Mesendoderm (in vitro differentiated cells): ENCODE measurements around the gene HDAC10.

Experiments
- DNase-seq: peaks from one replicate; pipeline ENCODE4 v3.0.0; 2013
- H2AK5ac ChIP-seq: 2 replicates; pipeline ENCODE4 v1.6.1; 2013; ENCODE audit warnings: low read length, inconsistent platforms
- H2BK120ac ChIP-seq: 2 replicates; pipeline ENCODE4 v1.6.1; 2013; ENCODE audit warnings: low read depth, mild to moderate bottlenecking, low read length, moderate library complexity, mixed read lengths
- H2BK15ac ChIP-seq: replicated peaks from 2 replicates; pipeline ENCODE4 v1.6.1; 2013; ENCODE audit warnings: low read depth, mild to moderate bottlenecking, moderate library complexity
- H2BK5ac ChIP-seq: 2 replicates; pipeline ENCODE4 v1.6.1; 2013; ENCODE audit warnings: low read length, inconsistent platforms
- H3K18ac ChIP-seq: 2 replicates; pipeline ENCODE4 v1.6.1; 2013; ENCODE audit warnings: mild to moderate bottlenecking, low read length, mixed read lengths
- H3K23ac ChIP-seq: one replicate; pipeline ENCODE4 v1.6.1; 2013; ENCODE audit warnings: low read length
- H3K27ac ChIP-seq: 2 replicates; pipeline ENCODE4 v1.5.1; 2013; ENCODE audit warnings: low read depth, mild to moderate bottlenecking, inconsistent platforms, low read length, moderate library complexity
- H3K27me3 ChIP-seq: 2 replicates; pipeline ENCODE4 v1.6.1; 2013; ENCODE audit warnings: low read length, control low read depth, mild to moderate bottlenecking, inconsistent platforms; ENCODE audit not compliant: insufficient read depth, poor library complexity
- H3K36me3 ChIP-seq: 2 replicates; pipeline ENCODE4 v1.6.1; 2013; ENCODE audit warnings: low read length, inconsistent platforms; ENCODE audit not compliant: control insufficient read depth, insufficient read depth
- H3K4ac ChIP-seq: one replicate; pipeline ENCODE4 v1.6.1; 2013; ENCODE audit warnings: low read depth, mild to moderate bottlenecking, low read length, moderate library complexity
- H3K4me1 ChIP-seq: 2 replicates; pipeline ENCODE4 v1.6.1; 2013; ENCODE audit warnings: low read depth, low read length, inconsistent platforms; ENCODE audit not compliant: control insufficient read depth
- H3K4me2 ChIP-seq: 2 replicates; pipeline ENCODE4 v1.6.1; 2013; ENCODE audit warnings: low read length
- H3K4me3 ChIP-seq: 2 replicates; pipeline ENCODE4 v1.5.1; 2013; ENCODE audit warnings: mild to moderate bottlenecking, low read length
- H3K56ac ChIP-seq: one replicate; pipeline ENCODE4 v1.6.1; 2013; ENCODE audit warnings: low read length
- H3K79me1 ChIP-seq: 2 replicates; pipeline ENCODE4 v1.6.1; 2013; ENCODE audit warnings: low read length, inconsistent platforms
- H3K79me2 ChIP-seq: 2 replicates; pipeline ENCODE4 v1.6.1; 2013; ENCODE audit warnings: mild to moderate bottlenecking, low read length; ENCODE audit not compliant: control insufficient read depth, insufficient read depth
- H3K9ac ChIP-seq: 2 replicates; pipeline ENCODE4 v1.6.1; 2013; ENCODE audit warnings: low read length, inconsistent platforms
- H4K5ac ChIP-seq: one replicate; pipeline ENCODE4 v1.6.1; 2013; ENCODE audit warnings: low read length
- H4K8ac ChIP-seq: one replicate; pipeline ENCODE4 v1.6.1; 2013; ENCODE audit warnings: low read depth, mild to moderate bottlenecking, control low read depth, low read length, moderate library complexity
- WGBS: extraction: QIAGEN DNeasy Blood & Tissue Kit; methylation state at CpG from one replicate; pipeline ENCODE4 v1.1.7; 2013; ENCODE audit warnings: low lambda C conversion rate, missing lambda C conversion rate; ENCODE audit not compliant: insufficient coverage; ENCODE audit errors: extremely low coverage; 5-methylcytosine and 5-hydroxymethylcytosine counted together

The HDAC10 gene

DNA sequence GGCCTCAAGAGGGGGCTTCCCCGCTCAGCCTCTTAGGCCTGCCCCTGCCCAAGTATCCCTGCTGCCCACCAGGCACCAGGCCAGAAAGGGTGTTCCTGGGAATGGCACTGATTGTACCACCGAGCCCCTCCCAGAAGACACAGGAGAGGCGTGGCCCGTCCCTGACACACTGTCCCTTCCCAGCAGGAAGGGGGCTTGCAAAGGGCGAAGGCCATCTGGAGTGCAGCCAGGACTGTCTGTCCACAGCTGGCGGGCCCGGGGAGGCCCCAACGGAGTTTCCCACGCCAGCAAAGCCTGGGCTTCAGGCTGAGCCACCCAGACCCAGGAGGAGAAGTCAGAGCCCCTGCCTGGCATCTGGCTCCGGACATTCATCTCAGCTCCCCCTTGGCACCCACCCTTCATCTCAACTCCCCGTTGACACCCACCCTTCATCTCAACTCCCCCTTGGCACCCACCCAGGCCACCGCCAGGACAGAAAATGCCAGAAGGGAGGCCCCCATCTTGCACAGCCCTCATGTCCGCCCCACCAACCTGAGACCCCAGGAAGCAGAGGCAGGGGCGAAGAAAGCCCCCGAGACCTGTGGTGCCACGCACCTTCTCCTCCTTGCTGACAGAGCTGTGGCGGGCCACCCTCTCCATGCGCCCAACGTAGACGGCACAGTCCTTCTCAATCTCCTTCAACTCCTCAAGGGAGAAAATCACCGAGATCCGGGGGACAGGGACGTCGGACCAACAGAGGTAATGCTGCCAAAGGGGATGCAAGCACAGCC lies 25.7 kb downstream of the HDAC10 start:
- H3K18ac ChIP-seq: no peak overlapping the region
- WGBS: no CpG with 5 or more reads among the region's 24 CpGs
- no peaks in the 10 kb centered on the region for H3K36me3 ChIP-seq

DNA sequence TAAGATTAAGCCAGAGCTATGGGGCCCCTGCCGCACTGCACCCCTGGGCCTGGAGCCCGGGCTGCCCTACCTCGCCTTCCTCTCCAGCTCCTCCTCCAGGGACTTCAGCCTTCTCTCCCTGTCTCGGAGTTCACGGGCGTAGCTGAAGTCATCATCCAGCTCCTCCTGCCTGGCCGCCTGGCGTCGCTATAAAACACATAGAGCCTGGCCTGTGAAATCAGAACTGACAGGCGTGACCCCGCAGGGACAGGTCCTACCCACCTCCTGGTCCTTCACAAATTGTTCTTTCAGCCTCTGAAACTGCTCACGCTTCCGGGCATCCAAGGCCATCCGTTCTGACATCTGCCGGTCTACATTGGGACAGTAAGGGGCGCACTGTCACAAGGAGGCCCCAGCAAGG lies 27.0 kb downstream of the HDAC10 start:
- H3K56ac ChIP-seq: no peak overlapping the region
- H3K4ac ChIP-seq: no peak overlapping the region
- H2AK5ac ChIP-seq: no peak overlapping the region
- no peaks in the 10 kb centered on the region for H3K79me1 ChIP-seq
- H3K79me2 ChIP-seq: no peaks in the 10 kb centered on the region
- no CpG with 5 or more reads among the region's 16 CpGs for WGBS
- H3K4me1 ChIP-seq: no peaks in the 10 kb centered on the region
- H4K8ac ChIP-seq: no peak overlapping the region
- H3K4me2 ChIP-seq: no peak overlapping the region
- no peaks in the 10 kb centered on the region for H3K27me3 ChIP-seq
- H4K5ac ChIP-seq: no peak overlapping the region
- no peak overlapping the region for H3K9ac ChIP-seq
- no peaks in the 10 kb centered on the region for H3K36me3 ChIP-seq
- no peak overlapping the region for H3K27ac ChIP-seq
- H3K23ac ChIP-seq: no peak overlapping the region
- no peak overlapping the region for H2BK15ac ChIP-seq
- no peak overlapping the region for H3K18ac ChIP-seq
- H2BK5ac ChIP-seq: no peak overlapping the region
- no peak overlapping the region for H2BK120ac ChIP-seq
- no peak overlapping the region for H3K4me3 ChIP-seq
- no peak for DNase-seq

More for the DNA sequence above, 25.7 kb downstream of the HDAC10 start:
- Histone ChIP-seq H3K27me3 (no peaks in the 10 kb centered on the region), H3K9ac (no peak overlapping the region), H3K4ac (no peak overlapping the region), H2BK120ac (no peak overlapping the region), H2BK5ac (no peak overlapping the region), H3K4me3 (no peak overlapping the region), H3K56ac (no peak overlapping the region), H3K4me2 (no peak overlapping the region), H4K5ac (no peak overlapping the region), H3K4me1 (no peaks in the 10 kb centered on the region), H2AK5ac (no peak overlapping the region), H3K79me2 (no peaks in the 10 kb centered on the region), H2BK15ac (no peak overlapping the region), H3K79me1 (no peaks in the 10 kb centered on the region), H4K8ac (no peak overlapping the region), H3K27ac (no peak overlapping the region), H3K23ac (no peak overlapping the region)
- no peak for DNase-seq

DNA sequence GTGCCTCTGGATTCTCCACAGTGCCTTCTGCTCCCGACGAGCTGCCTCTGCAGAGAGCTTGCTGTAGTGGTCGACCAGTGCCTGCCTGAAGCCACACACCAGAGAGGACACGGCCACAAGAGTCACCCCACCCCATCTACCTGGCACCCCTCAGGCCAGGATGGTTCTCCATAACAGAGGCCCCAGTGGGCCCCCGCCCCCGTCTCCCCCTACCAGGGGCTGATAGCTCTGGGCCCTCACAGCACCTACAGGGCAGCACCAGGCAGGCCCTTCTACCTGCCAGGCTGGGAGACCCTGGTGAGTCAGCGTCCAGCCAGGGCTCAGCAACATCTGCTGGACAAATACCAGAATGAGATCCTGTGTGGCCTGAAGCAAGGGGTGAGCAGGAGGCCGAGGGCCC lies 28.6 kb downstream of the HDAC10 start:
- Histone ChIP-seq H3K4me1 (no peaks in the 10 kb centered on the region), H2AK5ac (no peak overlapping the region), H3K27me3 (no peaks in the 10 kb centered on the region), H2BK15ac (no peak overlapping the region), H3K4me3 (no peak overlapping the region), H3K4ac (no peak overlapping the region), H4K5ac (no peak overlapping the region), H3K36me3 (no peaks in the 10 kb centered on the region), H4K8ac (no peak overlapping the region), H3K9ac (no peak overlapping the region), H2BK5ac (no peak overlapping the region), H3K79me1 (no peaks in the 10 kb centered on the region), H3K27ac (no peak overlapping the region), H3K4me2 (no peak overlapping the region), H3K18ac (no peak overlapping the region), H3K56ac (no peak overlapping the region), H3K23ac (no peak overlapping the region), H2BK120ac (no peak overlapping the region), H3K79me2 (no peaks in the 10 kb centered on the region)
- DNase-seq: no peak
- WGBS: no CpG with 5 or more reads among the region's 8 CpGs

DNA sequence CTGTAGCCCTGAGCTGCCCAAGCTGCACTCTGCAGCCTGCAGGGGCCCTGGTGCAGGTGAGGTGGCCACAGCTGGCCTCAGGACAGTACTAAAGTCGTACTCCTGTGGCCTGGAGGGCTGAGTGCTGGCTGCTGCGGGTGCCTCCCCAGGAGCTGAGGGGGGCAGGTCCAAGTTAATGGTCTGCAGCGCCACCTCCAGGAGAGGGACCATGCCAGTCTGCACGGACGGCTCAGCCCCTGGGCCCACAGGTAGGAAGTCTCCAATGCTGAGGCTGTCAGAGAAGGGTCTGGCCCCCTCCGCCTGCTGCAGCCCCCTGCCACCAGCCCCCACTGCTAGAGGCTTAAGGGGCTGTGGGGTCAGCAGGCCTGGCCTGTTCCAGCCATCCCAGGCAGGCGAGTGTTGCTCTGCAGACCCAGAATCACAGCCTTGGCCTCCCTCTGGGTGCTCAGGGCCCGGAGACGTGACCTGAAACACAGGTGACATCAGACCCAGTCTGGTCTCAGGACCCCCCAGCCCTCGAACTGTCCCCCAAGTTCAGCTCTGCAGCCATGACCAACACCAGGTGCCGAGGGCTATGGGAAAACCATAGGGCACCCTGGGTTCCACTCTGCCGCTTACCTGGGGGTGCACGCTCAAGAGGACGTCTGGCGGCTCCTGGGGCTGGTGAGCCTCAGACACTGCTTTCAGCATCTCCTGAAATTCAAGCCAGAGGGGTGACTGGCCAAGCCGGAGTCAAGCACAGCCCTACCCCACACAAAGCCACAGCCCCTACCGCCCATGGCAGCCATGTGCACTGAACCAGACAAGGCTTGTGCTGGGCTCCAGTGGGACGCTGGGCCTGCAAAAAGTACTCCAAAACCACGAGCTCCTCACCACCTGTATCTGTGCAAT lies 29.4 kb downstream of the HDAC10 start:
- H3K27me3 ChIP-seq: no peaks in the 10 kb centered on the region
- H3K79me2 ChIP-seq: no peaks in the 10 kb centered on the region
- no peak overlapping the region for H3K4ac ChIP-seq
- no peak overlapping the region for H3K4me2 ChIP-seq
- H2AK5ac ChIP-seq: no peak overlapping the region
- no peak for DNase-seq
- no peak overlapping the region for H4K5ac ChIP-seq
- no peak overlapping the region for H3K9ac ChIP-seq
- no peak overlapping the region for H3K23ac ChIP-seq
- no peak overlapping the region for H3K27ac ChIP-seq
- H4K8ac ChIP-seq: no peak overlapping the region
- no peaks in the 10 kb centered on the region for H3K4me1 ChIP-seq
- H2BK120ac ChIP-seq: no peak overlapping the region
- H2BK5ac ChIP-seq: no peak overlapping the region
- peaks cover 2% of the 10 kb centered on the region for H3K36me3 ChIP-seq
- no peak overlapping the region for H3K18ac ChIP-seq
- H3K4me3 ChIP-seq: no peak overlapping the region
- WGBS: no CpG with 5 or more reads among the region's 19 CpGs
- no peak overlapping the region for H3K56ac ChIP-seq
- H3K79me1 ChIP-seq: no peaks in the 10 kb centered on the region
- H2BK15ac ChIP-seq: no peak overlapping the region

DNA sequence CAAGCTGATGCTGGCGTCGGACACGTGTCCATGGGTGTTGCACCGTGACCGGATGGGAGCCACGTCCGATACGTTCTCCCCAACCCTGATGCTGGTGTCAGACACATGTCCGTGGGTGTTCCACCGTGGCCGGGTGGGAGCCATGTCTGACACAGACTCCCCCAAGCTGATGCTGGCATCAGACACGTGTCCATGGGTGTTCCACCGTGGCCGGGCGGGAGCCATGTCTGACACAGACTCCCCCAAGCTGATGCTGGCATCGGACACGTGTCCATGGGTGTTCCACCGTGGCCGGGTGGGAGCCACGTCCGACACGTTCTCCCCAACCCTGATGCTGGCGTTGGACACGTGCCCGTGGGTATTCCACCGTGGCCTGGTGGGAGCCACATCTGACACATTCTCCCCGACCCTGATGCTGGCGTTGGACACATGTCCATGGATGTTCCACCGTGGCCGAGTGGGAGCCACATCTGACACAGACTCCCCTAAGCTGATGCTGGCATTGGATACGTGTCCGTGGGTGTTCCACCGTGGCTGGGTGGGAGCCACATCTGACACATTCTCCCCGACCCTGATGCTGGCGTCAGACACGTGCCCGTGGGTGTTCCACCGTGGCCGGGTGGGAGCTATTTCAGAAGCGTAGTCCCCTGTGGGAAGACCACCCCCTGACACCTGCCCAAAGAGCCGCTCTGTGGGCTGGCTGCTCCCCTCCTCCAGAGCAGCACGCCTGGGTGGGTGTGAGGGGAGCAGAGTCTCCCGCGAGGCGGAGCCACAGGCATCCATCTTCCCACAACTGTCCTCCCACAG lies 30.3 kb downstream of the HDAC10 start:
- WGBS: no CpG with 5 or more reads among the region's 45 CpGs
- no peak overlapping the region for H3K23ac ChIP-seq
- H2BK120ac ChIP-seq: no peak overlapping the region
- no peak overlapping the region for H3K4ac ChIP-seq
- H3K4me1 ChIP-seq: no peaks in the 10 kb centered on the region
- no peak overlapping the region for H3K9ac ChIP-seq
- no peaks in the 10 kb centered on the region for H3K79me1 ChIP-seq
- H4K8ac ChIP-seq: no peak overlapping the region
- H3K4me3 ChIP-seq: no peak overlapping the region
- no peak overlapping the region for H2BK5ac ChIP-seq
- DNase-seq: no peak
- H4K5ac ChIP-seq: no peak overlapping the region
- H3K4me2 ChIP-seq: no peak overlapping the region
- H3K56ac ChIP-seq: no peak overlapping the region
- H3K27me3 ChIP-seq: no peaks in the 10 kb centered on the region
- no peak overlapping the region for H2BK15ac ChIP-seq
- peaks cover 2% of the 10 kb centered on the region for H3K36me3 ChIP-seq
- no peak overlapping the region for H2AK5ac ChIP-seq
- H3K79me2 ChIP-seq: no peaks in the 10 kb centered on the region
- no peak overlapping the region for H3K18ac ChIP-seq
- no peak overlapping the region for H3K27ac ChIP-seq
